K562 (cell line): ENCODE measurements around the gene ZNF521. TPM values are rescaled to one million over a fixed set of nuclear protein-coding genes. Genes with fewer than 3 reads are reported as not detected.

Experiments
- CBX8 ChIP-seq: fragments of 200-600 bp; sonication (generic); IDR thresholded peaks from 2 replicates; pipeline ENCODE4 v1.6.1; 2012; ENCODE audit warnings: borderline replicate concordance, mixed run types, low read depth, mild to moderate bottlenecking, moderate library complexity, mixed read lengths, low read length, control low read depth, inconsistent platforms; ENCODE audit not compliant: poor library complexity, severe bottlenecking; ENCODE audit errors: extremely low read depth
- ELF1 ChIP-seq: fragments of 200-800 bp; sonication (Bioruptor generic); IDR thresholded peaks from 2 replicates; pipeline ENCODE4 v1.6.1; 2016; ENCODE audit warnings: missing genetic modification characterization, missing compliant biosample characterization
- KAT7 ChIP-seq: sonication (generic); formaldehyde crosslinking; IDR thresholded peaks from 2 replicates; pipeline ENCODE4 v1.8.0; 2022; ENCODE audit warnings: missing genetic modification reagents, mild to moderate bottlenecking, borderline replicate concordance
- TAL1 ChIP-seq: fragments of 450-650 bp; IDR thresholded peaks from 2 replicates; pipeline ENCODE4 v1.6.1; 2016; ENCODE audit warnings: mild to moderate bottlenecking
- ZC3H11A ChIP-seq: IDR thresholded peaks from 2 replicates; pipeline ENCODE4 v1.6.1; 2012; ENCODE audit warnings: low read depth, low read length, improper control_type of control experiment
- ZKSCAN8 ChIP-seq: fragments of 200-800 bp; sonication (Bioruptor generic); IDR thresholded peaks from 2 replicates; pipeline ENCODE4 v1.6.1; 2016; ENCODE audit warnings: missing genetic modification characterization, missing compliant biosample characterization
- ZNF407 ChIP-seq: fragments of 450-650 bp; IDR thresholded peaks from 2 replicates; pipeline ENCODE4 v1.6.1; 2016; ENCODE audit warnings: low read depth
- polyA plus RNA-seq, 8 experiments: library from polyadenylated mRNA; depleted of rRNA in 4 of 8; stranded (reverse) in 5 of 8; unstranded in 3 of 8; fragments of >200 nt; fragmentation: Nextera tagmentation in 2 of 8; fragmentation: Illumina TruSeq in 1 of 8; extraction: Ambion mirVana in 2 of 8; extraction: Trizol in 1 of 8; gene quantifications; 2 replicates each; pipeline versions ENCODE4 v1.2.1 to v1.2.3, GENCODE V29; 2011 to 2014; ENCODE audit warnings: inconsistent platforms in 1 of 8, missing spikeins in 1 of 8
- total RNA-seq, 7 experiments: library from RNA; depleted of rRNA in 6 of 7; stranded (reverse); fragments of >200 nt in 6 of 7; fragmentation: Illumina TruSeq in 2 of 7; extraction: Trizol in 2 of 7; gene quantifications; 2 replicates each; pipeline versions ENCODE4 v1.2.1 to v1.2.3, GENCODE V29; 2011 to 2021; ENCODE audit warnings: low replicate concordance in 1 of 7

The ZNF521 gene
- total and polyA plus RNA-seq, 9 of the 15 experiments (the other 6 are each of a cell fraction or from before 2014, with no cell fraction given) = 1.2 to 5.8 (median 1.6) TPM

- TF ChIP-seq ZKSCAN8 (CRISPR knock-in tag) = no peak
- no peak for TF ChIP-seq ZC3H11A
- TF ChIP-seq ELF1 (tag) = no peak
- TF ChIP-seq CBX8 = no peak
- TF ChIP-seq KAT7 = no peak
- no peak for TF ChIP-seq TAL1
- TF ChIP-seq ZNF407 = no peak
Observed at GRCh38 chr18:25244170-25244569, 107.8 kb downstream of the ZNF521 start (continued).
